ENCODE data around the gene MINK1.

Gene MINK1

DNA sequence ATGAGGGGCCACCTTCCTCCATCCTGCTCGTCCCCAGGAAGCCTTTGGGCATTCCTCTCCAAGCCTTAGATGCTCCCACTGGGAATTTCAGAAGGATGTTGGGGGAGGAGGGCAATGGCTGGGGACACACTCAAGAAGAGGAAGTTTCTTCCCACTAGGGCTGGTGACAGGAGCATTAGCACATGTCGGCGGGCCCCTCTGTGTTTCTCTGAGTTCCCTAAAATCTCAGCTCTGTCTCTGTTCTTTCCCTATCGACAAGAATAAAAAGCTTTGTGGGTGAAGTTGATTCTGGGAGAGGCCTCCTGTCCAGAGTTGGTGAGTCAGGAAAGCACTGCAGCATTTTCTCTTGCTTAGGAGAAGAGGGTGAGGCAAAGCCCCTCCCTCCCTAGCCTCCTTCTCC lies 46.5 kb downstream of the MINK1 start:
- DNase-seq: no peak

DNA sequence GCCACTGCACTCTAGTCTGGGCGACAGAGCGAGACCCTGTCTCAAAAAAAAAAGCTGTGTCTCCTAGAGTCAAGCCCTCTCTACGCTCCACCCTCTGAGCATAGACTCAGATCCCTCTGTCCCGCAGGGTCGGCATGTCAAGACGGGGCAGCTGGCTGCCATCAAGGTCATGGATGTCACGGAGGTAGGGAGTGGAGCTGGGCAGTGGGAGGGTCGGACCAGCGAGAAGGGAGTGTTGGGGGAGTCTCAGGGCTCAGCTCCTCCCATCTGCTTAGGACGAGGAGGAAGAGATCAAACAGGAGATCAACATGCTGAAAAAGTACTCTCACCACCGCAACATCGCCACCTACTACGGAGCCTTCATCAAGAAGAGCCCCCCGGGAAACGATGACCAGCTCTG lies 47.7 kb downstream of the MINK1 start:
- no peak for DNase-seq

DNA sequence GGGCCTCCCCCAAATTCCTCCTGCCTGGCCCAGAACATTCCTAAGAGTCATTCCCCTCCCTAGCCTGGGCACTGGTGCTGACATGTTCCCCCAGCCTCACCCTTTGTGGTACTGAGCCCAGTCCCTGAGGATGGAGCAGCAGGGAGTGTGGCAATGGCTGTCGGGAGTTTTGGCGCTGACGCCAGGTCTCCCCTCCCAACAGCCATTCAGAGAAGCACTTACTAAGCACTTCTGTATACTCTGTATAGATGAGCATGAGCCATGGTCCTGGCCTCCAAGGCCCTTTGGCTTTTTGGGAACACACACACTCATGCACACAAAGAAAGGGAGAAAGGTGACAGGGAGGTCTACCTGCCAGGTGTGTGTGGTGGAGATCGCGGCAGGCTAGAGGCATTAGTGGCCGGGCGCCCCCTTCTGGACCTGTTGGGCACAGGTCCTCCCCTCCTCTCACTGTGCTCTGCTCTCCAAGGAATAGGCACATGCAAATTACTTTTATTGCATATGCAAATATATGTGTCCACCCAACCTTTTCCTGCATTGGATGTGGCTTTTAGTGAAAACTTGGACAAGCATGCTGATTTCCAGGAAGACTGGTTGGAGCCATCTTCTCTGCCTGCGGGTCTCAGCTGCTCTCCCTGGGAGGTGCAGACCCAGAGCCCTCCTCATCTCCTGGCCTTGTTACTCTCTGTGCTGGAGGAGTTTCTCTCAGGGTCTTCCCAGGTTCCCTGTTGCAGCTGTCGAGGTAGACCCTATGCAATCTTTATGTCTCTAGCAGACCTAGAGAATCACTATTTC lies 48.8 kb downstream of the MINK1 start:
- no peak for DNase-seq

DNA sequence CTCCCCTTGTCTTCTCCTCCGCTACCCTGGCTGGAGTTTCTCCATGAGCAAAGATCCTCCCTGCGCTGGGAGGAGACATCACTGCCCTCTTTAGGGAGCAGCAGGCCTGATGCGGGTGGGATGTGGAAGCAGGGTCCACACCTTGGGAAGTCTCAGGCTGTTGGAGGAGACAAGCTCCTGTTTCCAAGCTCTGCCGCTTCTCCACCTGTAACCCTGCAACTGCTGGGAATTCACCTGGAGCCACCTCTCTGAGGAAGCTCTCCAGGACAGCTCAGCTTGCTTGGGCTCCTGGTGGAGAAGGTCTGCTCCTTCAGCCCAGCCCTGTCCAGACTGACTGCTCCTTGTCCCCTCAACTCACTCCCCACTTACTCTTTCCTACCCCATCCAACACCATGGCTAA lies 51.3 kb downstream of the MINK1 start:
- DNase-seq: no peak

DNA sequence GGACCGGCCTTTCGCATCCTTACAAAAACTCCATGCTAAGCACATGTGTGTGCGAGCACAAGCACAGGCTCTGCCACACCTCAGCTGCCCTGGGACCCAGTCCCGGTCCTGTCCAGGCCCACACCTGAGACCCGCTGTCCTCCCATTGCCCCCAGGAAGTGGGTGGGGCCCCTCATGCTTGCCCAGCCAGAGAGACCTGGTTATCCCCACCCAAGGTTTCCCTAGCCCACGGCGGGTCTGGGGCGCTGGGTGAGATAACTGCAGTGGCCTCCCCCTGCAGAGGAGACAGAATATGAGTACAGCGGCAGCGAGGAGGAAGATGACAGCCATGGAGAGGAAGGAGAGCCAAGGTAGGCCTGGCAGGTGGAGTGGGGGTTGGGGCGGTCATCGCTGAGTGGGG lies 53.7 kb downstream of the MINK1 start:
- no peak for DNase-seq

DNA sequence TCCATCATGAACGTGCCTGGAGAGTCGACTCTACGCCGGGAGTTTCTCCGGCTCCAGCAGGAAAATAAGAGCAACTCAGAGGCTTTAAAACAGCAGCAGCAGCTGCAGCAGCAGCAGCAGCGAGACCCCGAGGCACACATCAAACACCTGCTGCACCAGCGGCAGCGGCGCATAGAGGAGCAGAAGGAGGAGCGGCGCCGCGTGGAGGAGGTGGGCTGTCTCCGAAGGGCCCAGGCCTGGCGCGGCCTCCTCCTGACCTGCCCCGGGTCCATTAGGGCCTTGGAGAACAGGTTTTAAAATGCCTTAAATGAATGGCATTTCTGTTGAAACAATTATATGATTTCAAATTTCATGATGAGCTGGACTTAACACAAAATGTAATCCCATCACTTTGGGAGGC lies 54.4 kb downstream of the MINK1 start:
- DNase-seq: no peak

DNA sequence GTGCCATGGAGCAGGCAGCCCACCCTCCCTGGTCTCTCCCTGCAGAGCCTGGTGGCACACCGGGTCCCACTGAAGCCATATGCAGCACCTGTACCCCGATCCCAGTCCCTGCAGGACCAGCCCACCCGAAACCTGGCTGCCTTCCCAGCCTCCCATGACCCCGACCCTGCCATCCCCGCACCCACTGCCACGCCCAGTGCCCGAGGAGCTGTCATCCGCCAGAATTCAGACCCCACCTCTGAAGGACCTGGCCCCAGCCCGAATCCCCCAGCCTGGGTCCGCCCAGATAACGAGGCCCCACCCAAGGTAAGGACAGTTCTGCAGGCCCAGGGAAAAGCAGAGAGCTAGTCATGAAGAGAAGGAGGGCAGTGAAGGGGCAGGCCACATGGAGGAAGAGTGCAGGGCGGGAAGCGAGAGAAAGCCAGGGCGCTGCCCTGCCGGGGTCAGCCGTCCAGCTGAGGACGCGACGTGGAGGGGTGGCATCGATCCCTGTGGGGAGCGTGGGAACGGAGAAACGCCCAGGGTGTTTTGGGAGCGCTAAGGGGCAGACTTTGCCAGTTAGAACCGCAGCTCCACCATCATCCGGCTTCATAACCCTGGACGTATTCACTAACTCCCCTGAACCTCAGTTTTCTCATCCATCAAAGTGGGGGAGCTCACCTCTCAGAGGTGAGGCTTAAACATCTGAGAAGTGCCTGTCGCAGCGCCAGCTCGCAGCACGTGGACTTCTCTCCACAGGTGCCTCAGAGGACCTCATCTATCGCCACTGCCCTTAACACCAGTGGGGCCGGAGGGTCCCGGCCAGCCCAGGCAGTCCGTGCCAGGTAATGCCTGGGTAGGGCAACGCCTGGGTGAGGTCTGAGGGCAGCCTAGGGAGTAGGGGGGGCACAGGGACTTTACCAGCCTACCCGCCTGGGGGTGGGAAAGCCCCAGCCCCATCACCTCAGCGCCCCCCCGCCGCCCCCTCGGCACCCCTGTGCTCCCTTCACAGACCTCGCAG lies 58.6 kb downstream of the MINK1 start:
- no peak for DNase-seq

DNA sequence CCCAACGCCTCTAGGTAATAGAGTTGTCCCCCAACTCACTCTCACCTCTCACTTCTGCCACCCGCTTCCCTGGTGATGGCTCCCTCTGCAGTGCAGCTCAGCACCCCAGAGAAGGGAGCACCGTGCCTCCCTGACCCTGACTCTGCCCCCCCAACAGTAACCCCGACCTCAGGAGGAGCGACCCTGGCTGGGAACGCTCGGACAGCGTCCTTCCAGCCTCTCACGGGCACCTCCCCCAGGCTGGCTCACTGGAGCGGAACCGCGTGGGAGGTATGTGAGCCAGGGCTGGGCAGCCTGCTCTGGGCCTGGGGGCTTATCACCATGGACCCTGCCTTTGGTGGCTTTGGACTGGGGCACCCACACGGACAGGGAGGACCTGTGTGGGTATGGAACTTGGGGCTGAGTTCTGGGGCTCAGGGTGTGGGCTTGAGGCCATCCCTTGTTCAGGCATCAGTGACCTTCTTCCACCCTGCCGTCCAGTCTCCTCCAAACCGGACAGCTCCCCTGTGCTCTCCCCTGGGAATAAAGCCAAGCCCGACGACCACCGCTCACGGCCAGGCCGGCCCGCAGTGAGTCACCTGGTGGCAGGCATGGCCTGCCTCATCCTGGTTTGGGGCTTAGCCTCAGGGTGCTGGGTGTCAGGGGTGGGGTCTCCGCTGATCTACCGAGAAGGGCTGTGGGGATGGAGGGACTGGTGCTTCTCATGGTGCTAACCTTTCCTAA lies 59.5 kb downstream of the MINK1 start:
- no peak for DNase-seq

DNA sequence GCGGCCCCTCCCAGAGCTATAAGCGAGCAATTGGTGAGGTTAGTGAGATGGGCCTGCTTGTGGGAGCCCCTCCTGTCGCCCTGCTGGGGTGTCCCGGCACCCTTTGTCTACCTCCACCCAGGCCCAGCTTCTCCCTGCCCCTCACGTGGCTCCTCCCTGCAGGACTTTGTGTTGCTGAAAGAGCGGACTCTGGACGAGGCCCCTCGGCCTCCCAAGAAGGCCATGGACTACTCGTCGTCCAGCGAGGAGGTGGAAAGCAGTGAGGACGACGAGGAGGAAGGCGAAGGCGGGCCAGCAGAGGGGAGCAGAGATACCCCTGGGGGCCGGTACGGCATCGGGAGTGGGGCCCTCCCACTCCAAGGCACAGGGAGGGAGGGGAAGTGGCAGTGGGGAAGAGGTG lies 60.1 kb downstream of the MINK1 start:
- DNase-seq: no peak

DNA sequence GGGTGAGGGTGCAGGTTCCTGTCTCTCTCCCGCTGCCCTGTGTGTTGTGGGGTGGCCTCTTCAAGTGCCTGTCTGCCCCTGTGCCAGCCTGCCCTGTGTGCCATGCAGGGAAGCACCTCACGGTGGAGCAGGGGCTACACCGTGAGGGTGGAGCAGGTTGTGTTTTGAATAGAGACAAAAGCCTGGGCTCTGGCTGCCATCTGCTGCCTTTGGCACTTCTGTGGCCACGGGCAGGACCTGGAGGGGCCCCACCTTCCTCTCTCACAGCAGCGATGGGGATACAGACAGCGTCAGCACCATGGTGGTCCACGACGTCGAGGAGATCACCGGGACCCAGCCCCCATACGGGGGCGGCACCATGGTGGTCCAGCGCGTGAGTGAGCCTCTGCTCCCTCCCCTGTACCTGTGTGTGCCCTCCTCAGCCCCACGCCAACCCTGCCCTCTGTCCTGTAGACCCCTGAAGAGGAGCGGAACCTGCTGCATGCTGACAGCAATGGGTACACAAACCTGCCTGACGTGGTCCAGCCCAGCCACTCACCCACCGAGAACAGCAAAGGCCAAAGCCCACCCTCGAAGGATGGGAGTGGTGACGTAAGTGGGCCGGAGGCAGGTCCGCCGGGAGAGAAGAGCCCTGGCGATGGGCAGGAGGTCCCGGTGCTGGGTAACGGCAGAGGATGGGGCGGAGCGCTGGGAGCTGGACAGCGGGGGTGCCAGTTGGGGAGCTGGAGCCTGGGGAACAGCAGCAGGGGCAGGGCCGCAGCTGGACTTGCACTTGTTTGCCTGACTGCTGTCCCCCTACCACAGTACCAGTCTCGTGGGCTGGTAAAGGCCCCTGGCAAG lies 60.8 kb downstream of the MINK1 start:
- DNase-seq: no peak

DNA sequence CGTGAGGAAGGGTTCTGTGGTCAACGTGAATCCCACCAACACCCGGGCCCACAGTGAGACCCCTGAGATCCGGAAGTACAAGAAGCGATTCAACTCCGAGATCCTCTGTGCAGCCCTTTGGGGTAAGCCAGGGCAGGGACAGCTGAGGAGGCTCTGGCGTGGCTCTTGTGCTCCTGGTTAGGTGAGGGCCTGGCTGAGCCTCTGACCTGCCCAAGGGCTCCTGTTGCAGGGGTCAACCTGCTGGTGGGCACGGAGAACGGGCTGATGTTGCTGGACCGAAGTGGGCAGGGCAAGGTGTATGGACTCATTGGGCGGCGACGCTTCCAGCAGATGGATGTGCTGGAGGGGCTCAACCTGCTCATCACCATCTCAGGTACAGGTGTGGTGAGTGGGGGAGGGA lies 62.0 kb downstream of the MINK1 start:
- DNase-seq: no peak

DNA sequence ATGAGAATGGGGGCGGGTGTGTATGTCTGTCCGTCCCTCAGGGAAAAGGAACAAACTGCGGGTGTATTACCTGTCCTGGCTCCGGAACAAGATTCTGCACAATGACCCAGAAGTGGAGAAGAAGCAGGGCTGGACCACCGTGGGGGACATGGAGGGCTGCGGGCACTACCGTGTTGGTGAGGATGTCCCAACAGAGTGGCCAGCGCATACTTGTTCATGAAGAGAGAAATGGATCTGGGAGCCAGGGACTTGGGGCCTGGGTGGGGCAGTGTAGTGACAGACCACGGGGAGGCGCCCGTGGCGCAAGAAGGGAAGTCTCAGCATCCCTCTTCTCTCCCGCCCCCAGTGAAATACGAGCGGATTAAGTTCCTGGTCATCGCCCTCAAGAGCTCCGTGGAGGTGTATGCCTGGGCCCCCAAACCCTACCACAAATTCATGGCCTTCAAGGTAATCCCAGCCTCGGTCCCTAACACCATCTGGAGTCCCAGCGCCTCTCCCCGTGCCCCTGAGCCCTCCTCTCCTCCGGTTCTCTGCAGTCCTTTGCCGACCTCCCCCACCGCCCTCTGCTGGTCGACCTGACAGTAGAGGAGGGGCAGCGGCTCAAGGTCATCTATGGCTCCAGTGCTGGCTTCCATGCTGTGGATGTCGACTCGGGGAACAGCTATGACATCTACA lies 62.7 kb downstream of the MINK1 start:
- no peak for DNase-seq

DNA sequence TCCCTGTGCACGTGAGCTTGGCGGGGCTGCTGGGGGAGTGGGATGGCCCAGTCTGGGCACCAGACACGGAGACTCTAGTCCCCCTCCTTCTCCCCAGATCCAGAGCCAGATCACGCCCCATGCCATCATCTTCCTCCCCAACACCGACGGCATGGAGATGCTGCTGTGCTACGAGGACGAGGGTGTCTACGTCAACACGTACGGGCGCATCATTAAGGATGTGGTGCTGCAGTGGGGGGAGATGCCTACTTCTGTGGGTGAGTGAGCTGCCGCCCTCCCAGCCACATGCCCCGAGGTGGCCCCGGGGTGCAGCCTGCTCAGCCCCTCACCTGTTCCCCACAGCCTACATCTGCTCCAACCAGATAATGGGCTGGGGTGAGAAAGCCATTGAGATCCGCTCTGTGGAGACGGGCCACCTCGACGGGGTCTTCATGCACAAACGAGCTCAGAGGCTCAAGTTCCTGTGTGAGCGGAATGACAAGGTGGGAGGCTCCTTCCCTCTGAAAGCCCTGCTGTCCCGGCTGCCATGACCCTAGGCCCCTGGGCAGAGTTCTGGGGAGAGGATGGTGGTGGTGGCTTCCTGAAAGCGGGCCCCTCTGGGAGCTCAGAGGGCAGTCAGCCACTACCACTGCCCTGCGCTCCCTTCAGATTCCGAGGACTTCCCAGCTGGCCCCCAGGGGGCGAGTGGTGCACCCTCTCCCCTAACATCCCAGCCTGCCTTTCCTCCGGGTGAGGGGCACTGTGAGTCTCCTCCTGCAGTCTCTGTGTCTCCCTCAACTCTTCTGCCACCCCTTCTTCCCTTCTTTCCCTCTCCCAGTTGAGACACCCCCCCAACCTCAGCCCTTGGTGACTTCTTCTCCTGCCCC lies 63.4 kb downstream of the MINK1 start:
- DNase-seq: no peak

DNA sequence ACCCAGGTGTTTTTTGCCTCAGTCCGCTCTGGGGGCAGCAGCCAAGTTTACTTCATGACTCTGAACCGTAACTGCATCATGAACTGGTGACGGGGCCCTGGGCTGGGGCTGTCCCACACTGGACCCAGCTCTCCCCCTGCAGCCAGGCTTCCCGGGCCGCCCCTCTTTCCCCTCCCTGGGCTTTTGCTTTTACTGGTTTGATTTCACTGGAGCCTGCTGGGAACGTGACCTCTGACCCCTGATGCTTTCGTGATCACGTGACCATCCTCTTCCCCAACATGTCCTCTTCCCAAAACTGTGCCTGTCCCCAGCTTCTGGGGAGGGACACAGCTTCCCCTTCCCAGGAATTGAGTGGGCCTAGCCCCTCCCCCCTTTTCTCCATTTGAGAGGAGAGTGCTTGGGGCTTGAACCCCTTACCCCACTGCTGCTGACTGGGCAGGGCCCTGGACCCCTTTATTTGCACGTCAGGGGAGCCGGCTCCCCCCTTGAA lies 64.1 kb downstream of the MINK1 start:
- no peak for DNase-seq

DNA sequence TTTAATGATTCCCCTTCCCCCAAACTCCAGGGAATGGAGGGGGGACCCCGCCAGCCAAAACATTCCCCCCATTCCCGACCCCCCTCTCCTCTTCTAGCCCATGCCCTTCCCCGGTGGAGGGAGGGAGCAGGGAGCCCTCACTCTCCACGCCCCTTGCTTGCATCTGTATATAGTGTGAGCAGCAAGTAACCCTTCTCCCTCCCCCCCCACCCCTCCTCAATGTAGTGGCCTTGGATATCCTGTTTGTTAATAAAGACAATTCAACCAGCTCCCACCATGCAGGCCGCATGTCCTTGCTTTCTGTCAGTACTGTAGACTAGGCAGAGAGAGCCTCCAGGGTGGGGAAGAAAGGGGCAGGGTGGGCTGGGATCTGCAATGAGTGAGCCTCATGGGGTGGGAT lies 64.6 kb downstream of the MINK1 start:
- DNase-seq: no peak

DNA sequence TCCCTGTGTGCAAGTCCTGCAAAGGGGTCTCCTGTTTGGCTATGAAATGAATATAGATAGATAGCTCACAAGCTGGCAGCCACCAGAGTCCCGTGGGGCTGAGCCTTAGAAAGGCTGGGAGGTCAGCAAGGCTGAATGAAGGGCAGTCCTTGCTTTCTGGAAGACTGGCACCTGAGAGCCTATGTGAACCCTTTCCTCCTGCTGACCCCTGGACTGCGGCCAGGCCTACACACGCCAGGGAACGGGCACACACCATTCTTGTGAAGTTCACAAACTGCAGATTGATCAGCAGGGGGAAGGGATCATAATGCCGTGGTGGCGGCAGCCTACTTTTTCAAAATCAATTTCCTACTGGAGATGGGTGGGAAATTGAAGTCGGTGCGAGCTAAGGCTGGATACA lies 65.2 kb downstream of the MINK1 start:
- DNase-seq: no peak

DNA sequence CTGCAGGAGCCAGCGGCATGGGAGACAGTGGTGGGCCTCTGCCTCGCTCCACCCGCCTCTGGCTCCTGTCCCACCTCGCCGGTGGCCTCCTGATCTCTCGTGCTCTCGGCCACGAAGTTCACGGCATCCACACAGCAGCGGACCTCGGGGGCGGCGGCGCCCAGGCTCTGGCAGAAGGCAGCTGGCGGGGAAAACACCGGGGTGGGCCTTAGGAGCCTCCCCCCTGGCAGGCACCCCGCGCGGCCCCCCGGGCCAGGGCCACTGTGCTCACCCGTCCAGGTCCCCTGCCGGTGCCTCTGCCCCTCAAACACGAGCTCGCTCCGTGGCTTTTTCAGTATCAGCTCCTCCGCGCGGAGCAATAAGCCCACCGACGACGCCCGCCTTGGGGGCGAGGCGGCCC lies 65.8 kb downstream of the MINK1 start:
- no peak for DNase-seq

DNA sequence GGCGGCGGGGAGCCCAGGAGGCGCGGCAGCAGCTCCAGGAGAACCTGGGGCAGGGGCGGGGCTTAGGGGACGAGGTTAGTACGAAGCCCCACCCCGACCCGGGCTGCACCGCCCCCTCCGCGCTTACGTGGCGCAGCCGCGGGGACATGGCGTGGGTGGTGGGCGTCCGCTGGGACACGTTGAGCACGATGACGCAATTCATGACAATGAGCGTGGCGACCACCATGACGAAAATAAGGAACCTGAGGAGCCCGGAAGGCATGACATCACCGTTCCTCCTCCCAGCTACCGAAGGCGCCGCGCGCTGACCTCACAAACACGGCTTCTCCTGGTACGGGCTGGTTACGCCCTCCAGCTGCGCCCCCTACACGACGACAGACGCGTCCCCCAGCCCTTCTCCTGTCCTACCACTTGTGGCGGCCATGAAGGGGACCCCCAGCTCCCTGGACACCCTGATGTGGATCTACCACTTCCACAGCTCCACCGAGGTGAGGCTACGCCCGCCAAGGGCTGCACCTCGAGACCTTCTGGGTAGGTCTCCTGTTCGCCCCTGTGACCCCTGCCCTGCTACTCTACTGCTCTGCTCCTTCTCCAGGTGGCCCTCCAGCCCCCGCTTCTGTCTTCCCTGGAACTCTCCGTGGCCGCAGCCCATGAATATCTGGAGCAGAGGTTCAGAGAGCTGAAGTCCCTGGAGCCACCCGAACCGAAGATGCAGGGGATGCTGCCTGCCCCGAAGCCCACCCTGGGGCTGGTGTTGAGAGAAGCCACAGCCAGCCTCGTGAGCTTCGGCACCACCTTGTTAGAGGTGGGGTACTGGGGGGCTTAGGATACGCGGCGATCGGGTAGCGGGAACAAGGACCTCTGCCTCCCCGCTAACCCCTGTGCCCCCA lies 66.4 kb downstream of the MINK1 start, which contains the start of gene C17orf107:
Gene C17orf107 (plus strand): TSS at position 196 of the 890 bp plus-strand sequence. CDS start 227 bp downstream, at position 423.
- DNase-seq: no peak

All from cortex of kidney (tissue), 1 donor.